HepG2 (cell line): Measurements from ENCODE around the gene VWA1. TPM values are rescaled to one million over a fixed set of nuclear protein-coding genes. Genes with fewer than 3 reads are reported as not detected.
A peak's percentile ranks its signal among the peaks of the same experiment; 100 is the strongest.

Source experiments
- ARNTL ChIP-seq: sonication (generic); formaldehyde crosslinking; IDR thresholded peaks from 2 replicates; pipeline ENCODE4 v1.4.0; 2020; ENCODE audit warnings: mild to moderate bottlenecking, missing genetic modification reagents
- CEBPB ChIP-seq: IDR thresholded peaks from 2 replicates; pipeline ENCODE4 v1.6.1; 2011; ENCODE audit warnings: low read depth, low read length, improper control_type of control experiment, borderline replicate concordance
- CEBPG ChIP-seq: IDR thresholded peaks from 2 replicates; pipeline ENCODE4 v1.6.1; 2016
- FOSL2 ChIP-seq: sonication (generic); formaldehyde crosslinking; IDR thresholded peaks from 2 replicates; pipeline ENCODE4 v1.4.0; 2020; ENCODE audit warnings: missing genetic modification reagents
- GLI4 ChIP-seq: sonication (generic); formaldehyde crosslinking; IDR thresholded peaks from 2 replicates; pipeline ENCODE4 v1.5.1; 2020; ENCODE audit warnings: missing genetic modification reagents, mild to moderate bottlenecking, moderate library complexity, borderline replicate concordance
- HDAC1 ChIP-seq: sonication (generic); formaldehyde crosslinking; IDR thresholded peaks from 2 replicates; pipeline ENCODE4 v1.5.1; 2020; ENCODE audit warnings: mild to moderate bottlenecking, missing genetic modification reagents
- MIER2 ChIP-seq: IDR thresholded peaks from 2 replicates; pipeline ENCODE4 v1.6.1; 2016; ENCODE audit warnings: missing biosample characterization, missing genetic modification reagents
- SMAD1 ChIP-seq: sonication (generic); formaldehyde crosslinking; IDR thresholded peaks from 2 replicates; pipeline ENCODE4 v1.4.0; 2020; ENCODE audit warnings: missing genetic modification reagents, low read depth, mild to moderate bottlenecking, borderline replicate concordance
- SMAD9 ChIP-seq: sonication (generic); formaldehyde crosslinking; IDR thresholded peaks from 2 replicates; pipeline ENCODE4 v1.5.1; 2020; ENCODE audit warnings: mild to moderate bottlenecking, missing genetic modification reagents
- SP1 ChIP-seq, 2 experiments: fragments of 450-650 bp in 1 of 2; sonication (generic) in 1 of 2; formaldehyde crosslinking in 1 of 2; IDR thresholded peaks; 2 replicates each; pipeline versions ENCODE4 v1.4.0 to v1.6.1; 2016 to 2020; ENCODE audit warnings: missing genetic modification reagents in 1 of 2
- SP4 ChIP-seq: sonication (generic); formaldehyde crosslinking; IDR thresholded peaks from 2 replicates; pipeline ENCODE4 v1.8.1; 2023; ENCODE audit warnings: mild to moderate bottlenecking, missing genetic modification reagents
- ZBTB7A ChIP-seq: sonication (generic); formaldehyde crosslinking; IDR thresholded peaks from 2 replicates; pipeline ENCODE4 v1.8.0; 2022; ENCODE audit warnings: mild to moderate bottlenecking, missing genetic modification reagents
- ZNF354B ChIP-seq: sonication (generic); formaldehyde crosslinking; IDR thresholded peaks from 2 replicates; pipeline ENCODE4 v1.8.0; 2022; ENCODE audit warnings: mild to moderate bottlenecking, missing genetic modification reagents
- ZNF432 ChIP-seq: sonication (generic); formaldehyde crosslinking; IDR thresholded peaks from 2 replicates; pipeline ENCODE4 v1.5.0; 2020; ENCODE audit warnings: missing genetic modification reagents, mild to moderate bottlenecking, borderline replicate concordance
- ZNF451 ChIP-seq: sonication (generic); formaldehyde crosslinking; IDR thresholded peaks from 2 replicates; pipeline ENCODE4 v1.5.0; 2020; ENCODE audit warnings: mild to moderate bottlenecking, missing genetic modification reagents
- ZNF720 ChIP-seq: sonication (generic); formaldehyde crosslinking; IDR thresholded peaks from 2 replicates; pipeline ENCODE4 v1.4.0; 2020; ENCODE audit warnings: missing genetic modification reagents
- polyA plus RNA-seq, 8 experiments: library from polyadenylated mRNA; depleted of rRNA in 3 of 8; stranded (reverse) in 7 of 8; unstranded in 1 of 8; fragments of >200 nt; fragmentation: Illumina TruSeq in 4 of 8; extraction: Trizol in 4 of 8; gene quantifications; 2 replicates each; pipeline versions ENCODE4 v1.2.1 to v1.2.3, GENCODE V29; 2011 to 2016; ENCODE audit warnings: low read depth in 4 of 8, missing spikeins in 1 of 8, mixed read lengths in 1 of 8; ENCODE audit not compliant: insufficient read depth in 1 of 8
- total RNA-seq, 5 experiments: library from RNA; depleted of rRNA; stranded (reverse); fragments of >200 nt; fragmentation: Illumina TruSeq; extraction: Trizol; gene quantifications; 2 replicates each; pipeline ENCODE4 v1.2.3, GENCODE V29; 2016; ENCODE audit warnings: low read depth in 1 of 5
- TF ChIP-seq, protein P1 (sequence below): sonication (generic); formaldehyde crosslinking; IDR thresholded peaks from 2 replicates; pipeline ENCODE4 v1.4.0; 2020; ENCODE audit warnings: mild to moderate bottlenecking, missing genetic modification reagents
- TF ChIP-seq, protein P2 (sequence below): sonication (generic); formaldehyde crosslinking; IDR thresholded peaks from 2 replicates; pipeline ENCODE4 v1.5.0; 2020; ENCODE audit warnings: mild to moderate bottlenecking, missing genetic modification reagents, borderline replicate concordance
- TF ChIP-seq, protein P3 (sequence below): sonication (generic); formaldehyde crosslinking; IDR thresholded peaks from 2 replicates; pipeline ENCODE4 v1.5.1; 2020; ENCODE audit warnings: mild to moderate bottlenecking, missing genetic modification reagents, borderline replicate concordance
- TF ChIP-seq, protein P4 (sequence below): IDR thresholded peaks from 2 replicates; pipeline ENCODE4 v1.6.1; 2016

VWA1 gene
- total and polyA plus RNA-seq, 2 of the 13 experiments (the other 11 are each of a cell fraction or from before 2014, with no cell fraction given): 40.9 to 57.5 TPM

DNA sequence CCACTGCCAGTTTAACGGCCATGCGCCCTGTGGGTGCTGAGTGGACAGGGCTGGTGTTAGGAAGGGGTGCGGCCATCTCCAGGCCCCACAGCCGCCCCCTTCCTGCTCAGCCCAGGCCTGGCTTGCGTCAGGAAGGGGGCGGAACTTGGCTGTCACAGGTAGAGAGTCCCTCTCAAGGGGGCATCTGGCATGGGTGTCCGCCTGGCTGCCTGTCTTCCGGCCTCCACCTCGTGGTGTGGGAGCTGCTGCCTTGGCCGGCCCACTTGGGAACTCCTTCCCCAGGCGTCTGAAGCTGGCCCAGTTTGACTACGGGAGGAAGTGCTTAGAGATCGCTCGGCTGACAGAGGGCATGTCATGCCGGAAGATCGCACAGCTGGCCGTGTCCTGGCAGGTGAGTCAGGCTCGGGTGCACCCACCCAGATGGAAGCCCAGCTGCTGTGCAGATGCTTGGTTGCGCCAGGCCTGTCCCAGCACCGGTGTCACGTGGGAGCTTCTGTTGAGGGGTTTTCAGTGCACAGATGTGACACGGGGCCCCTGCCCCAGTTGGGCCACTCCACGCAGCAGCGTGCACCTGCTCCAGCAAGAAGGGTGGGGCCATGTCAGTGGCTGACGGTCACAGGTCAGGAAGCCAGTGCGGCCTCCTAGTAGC lies 27.0 kb downstream of the VWA1 start (continued):
- peak; percentile 40 for TF ChIP-seq HDAC1 (CRISPR knock-in tag)
- TF ChIP-seq SMAD9 (CRISPR knock-in tag): no peak
- TF ChIP-seq ARNTL (CRISPR knock-in tag): 0 out of 2 replicates have a peak, but pooled peaks have one; percentile 47
- TF ChIP-seq, protein P1, sequence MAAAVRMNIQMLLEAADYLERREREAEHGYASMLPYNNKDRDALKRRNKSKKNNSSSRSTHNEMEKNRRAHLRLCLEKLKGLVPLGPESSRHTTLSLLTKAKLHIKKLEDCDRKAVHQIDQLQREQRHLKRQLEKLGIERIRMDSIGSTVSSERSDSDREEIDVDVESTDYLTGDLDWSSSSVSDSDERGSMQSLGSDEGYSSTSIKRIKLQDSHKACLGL (CRISPR knock-in tag): peak; percentile 29; the same call in 1 of the 2 replicates
- no peak for TF ChIP-seq SP1 (IDR thresholded peaks at IDR 0.05)
- TF ChIP-seq SP1 (CRISPR knock-in tag; IDR thresholded peaks at IDR 0.05): peak; percentile 67
- TF ChIP-seq FOSL2 (CRISPR knock-in tag): peak; percentile 50; the same call in 1 of the 2 replicates
- TF ChIP-seq, protein P2, sequence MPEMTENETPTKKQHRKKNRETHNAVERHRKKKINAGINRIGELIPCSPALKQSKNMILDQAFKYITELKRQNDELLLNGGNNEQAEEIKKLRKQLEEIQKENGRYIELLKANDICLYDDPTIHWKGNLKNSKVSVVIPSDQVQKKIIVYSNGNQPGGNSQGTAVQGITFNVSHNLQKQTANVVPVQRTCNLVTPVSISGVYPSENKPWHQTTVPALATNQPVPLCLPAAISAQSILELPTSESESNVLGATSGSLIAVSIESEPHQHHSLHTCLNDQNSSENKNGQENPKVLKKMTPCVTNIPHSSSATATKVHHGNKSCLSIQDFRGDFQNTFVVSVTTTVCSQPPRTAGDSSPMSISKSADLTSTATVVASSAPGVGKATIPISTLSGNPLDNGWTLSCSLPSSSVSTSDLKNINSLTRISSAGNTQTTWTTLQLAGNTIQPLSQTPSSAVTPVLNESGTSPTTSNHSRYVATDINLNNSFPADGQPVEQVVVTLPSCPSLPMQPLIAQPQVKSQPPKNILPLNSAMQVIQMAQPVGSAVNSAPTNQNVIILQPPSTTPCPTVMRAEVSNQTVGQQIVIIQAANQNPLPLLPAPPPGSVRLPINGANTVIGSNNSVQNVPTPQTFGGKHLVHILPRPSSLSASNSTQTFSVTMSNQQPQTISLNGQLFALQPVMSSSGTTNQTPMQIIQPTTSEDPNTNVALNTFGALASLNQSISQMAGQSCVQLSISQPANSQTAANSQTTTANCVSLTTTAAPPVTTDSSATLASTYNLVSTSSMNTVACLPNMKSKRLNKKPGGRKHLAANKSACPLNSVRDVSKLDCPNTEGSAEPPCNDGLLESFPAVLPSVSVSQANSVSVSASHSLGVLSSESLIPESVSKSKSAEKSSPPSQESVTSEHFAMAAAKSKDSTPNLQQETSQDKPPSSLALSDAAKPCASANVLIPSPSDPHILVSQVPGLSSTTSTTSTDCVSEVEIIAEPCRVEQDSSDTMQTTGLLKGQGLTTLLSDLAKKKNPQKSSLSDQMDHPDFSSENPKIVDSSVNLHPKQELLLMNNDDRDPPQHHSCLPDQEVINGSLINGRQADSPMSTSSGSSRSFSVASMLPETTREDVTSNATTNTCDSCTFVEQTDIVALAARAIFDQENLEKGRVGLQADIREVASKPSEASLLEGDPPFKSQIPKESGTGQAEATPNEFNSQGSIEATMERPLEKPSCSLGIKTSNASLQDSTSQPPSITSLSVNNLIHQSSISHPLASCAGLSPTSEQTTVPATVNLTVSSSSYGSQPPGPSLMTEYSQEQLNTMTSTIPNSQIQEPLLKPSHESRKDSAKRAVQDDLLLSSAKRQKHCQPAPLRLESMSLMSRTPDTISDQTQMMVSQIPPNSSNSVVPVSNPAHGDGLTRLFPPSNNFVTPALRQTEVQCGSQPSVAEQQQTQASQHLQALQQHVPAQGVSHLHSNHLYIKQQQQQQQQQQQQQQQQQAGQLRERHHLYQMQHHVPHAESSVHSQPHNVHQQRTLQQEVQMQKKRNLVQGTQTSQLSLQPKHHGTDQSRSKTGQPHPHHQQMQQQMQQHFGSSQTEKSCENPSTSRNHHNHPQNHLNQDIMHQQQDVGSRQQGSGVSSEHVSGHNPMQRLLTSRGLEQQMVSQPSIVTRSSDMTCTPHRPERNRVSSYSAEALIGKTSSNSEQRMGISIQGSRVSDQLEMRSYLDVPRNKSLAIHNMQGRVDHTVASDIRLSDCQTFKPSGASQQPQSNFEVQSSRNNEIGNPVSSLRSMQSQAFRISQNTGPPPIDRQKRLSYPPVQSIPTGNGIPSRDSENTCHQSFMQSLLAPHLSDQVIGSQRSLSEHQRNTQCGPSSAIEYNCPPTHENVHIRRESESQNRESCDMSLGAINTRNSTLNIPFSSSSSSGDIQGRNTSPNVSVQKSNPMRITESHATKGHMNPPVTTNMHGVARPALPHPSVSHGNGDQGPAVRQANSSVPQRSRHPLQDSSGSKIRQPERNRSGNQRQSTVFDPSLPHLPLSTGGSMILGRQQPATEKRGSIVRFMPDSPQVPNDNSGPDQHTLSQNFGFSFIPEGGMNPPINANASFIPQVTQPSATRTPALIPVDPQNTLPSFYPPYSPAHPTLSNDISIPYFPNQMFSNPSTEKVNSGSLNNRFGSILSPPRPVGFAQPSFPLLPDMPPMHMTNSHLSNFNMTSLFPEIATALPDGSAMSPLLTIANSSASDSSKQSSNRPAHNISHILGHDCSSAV: no peak
- 0 out of 2 replicates have a peak, but pooled peaks have one; percentile 79 for TF ChIP-seq GLI4 (CRISPR knock-in tag)
- TF ChIP-seq, protein P3, sequence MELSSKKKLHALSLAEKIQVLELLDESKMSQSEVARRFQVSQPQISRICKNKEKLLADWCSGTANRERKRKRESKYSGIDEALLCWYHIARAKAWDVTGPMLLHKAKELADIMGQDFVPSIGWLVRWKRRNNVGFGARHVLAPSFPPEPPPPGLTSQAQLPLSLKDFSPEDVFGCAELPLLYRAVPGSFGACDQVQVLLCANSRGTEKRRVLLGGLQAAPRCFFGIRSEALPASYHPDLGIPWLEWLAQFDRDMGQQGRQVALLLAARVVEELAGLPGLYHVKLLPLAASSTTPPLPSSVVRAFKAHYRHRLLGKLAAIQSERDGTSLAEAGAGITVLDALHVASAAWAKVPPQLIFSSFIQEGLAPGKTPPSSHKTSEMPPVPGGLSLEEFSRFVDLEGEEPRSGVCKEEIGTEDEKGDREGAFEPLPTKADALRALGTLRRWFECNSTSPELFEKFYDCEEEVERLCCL: no peak
- TF ChIP-seq ZNF451 (CRISPR knock-in tag): 0 out of 2 replicates have a peak, but pooled peaks have one; percentile 58
- TF ChIP-seq SP4 (CRISPR knock-in tag): peak; percentile 31; the same call in 1 of the 2 replicates
- TF ChIP-seq, protein P4, sequence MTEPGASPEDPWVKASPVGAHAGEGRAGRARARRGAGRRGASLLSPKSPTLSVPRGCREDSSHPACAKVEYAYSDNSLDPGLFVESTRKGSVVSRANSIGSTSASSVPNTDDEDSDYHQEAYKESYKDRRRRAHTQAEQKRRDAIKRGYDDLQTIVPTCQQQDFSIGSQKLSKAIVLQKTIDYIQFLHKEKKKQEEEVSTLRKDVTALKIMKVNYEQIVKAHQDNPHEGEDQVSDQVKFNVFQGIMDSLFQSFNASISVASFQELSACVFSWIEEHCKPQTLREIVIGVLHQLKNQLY: no peak
- TF ChIP-seq ZBTB7A: peak; percentile 58; the same call in 1 of the 2 replicates
- TF ChIP-seq CEBPG (CRISPR knock-in tag): peak; percentile 46; the same call in 1 of the 2 replicates
- TF ChIP-seq MIER2 (CRISPR knock-in tag): 0 out of 2 replicates have a peak, but pooled peaks have one; percentile 12
- TF ChIP-seq ZNF432 (CRISPR knock-in tag): no peak
- TF ChIP-seq ZNF720 (CRISPR knock-in tag): no peak
- 0 out of 2 replicates have a peak, but pooled peaks have one; percentile 44 for TF ChIP-seq SMAD1
- TF ChIP-seq ZNF354B (CRISPR knock-in tag): no peak
- peak; percentile 13; the same call in 1 of the 2 replicates for TF ChIP-seq CEBPB
